CD4-positive, alpha-beta memory T cell (primary cell): ENCODE results near the gene PIGU. TPM values are rescaled to one million over a fixed set of nuclear protein-coding genes. Genes with fewer than 3 reads are reported as not detected.
A peak's percentile ranks its signal among the peaks of the same experiment; 100 is the strongest.
"Not testable (repeated sequence)": the region's sequence is repeated elsewhere in the genome, so short reads cannot be mapped to it uniquely, and the experiment has no call there.

ENCODE experiments used
- CTCF ChIA-PET: fragments of 350-600 bp; sonication (Branson Sonifier 250); formaldehyde crosslinking; loops from one replicate; lab custom pipeline; 2021; ENCODE audit warnings: inconsistent platforms; ENCODE audit not compliant: partially characterized antibody; lab: Charles Lee
- POLR2A ChIA-PET: fragments of 350-600 bp; sonication (Branson Sonifier 250); formaldehyde crosslinking; loops from one replicate; lab custom pipeline; 2021; ENCODE audit not compliant: partially characterized antibody; lab: Charles Lee
- DNase-seq, 5 donors: peaks; one replicate each; pipeline versions ENCODE4 v3.0.0 to v3.0.0-alpha.2; 2020 to 2022; ENCODE audit warnings: mixed read lengths in 1 of 5
- H3K27ac ChIP-seq: one replicate; pipeline ENCODE4 v1.7.0; 2013; ENCODE audit warnings: low read depth, low read length
- H3K27me3 ChIP-seq: 2 replicates; pipeline ENCODE4 v1.7.0; 2013; ENCODE audit warnings: mild to moderate bottlenecking, low read length, moderate library complexity; ENCODE audit not compliant: insufficient read depth
- H3K36me3 ChIP-seq: 2 replicates; pipeline ENCODE4 v1.7.0; 2013; ENCODE audit warnings: mild to moderate bottlenecking, low read length, moderate library complexity; ENCODE audit not compliant: insufficient read depth
- H3K4me1 ChIP-seq: 2 replicates; pipeline ENCODE4 v1.7.0; 2013; ENCODE audit warnings: mild to moderate bottlenecking, low read length, moderate library complexity; ENCODE audit not compliant: insufficient read depth
- H3K4me3 ChIP-seq, 2 donors: one replicate each; pipeline ENCODE4 v1.7.0; 2013; ENCODE audit warnings: low read length in 2 of 2, mild to moderate bottlenecking in 1 of 2
- H3K9me3 ChIP-seq, 2 donors: one replicate each; pipeline ENCODE4 v1.7.0; 2013; ENCODE audit warnings: low read length in 2 of 2, control low read depth in 1 of 2; ENCODE audit not compliant: control insufficient read depth in 1 of 2
- H3K27ac Mint-ChIP-seq, 7 donors: one replicate each; pipeline ENCODE4 v1.8.0; 2020 to 2021; ENCODE audit warnings: mixed read lengths in 7 of 7, mild to moderate bottlenecking in 6 of 7, inconsistent platforms in 3 of 7, moderate library complexity in 3 of 7
- H3K27me3 Mint-ChIP-seq, 2 donors: one replicate each; pipeline ENCODE4 v1.8.0; 2020 to 2021; ENCODE audit warnings: mixed read lengths in 2 of 2
- H3K36me3 Mint-ChIP-seq, 2 donors: one replicate each; pipeline ENCODE4 v1.8.0; 2020 to 2021; ENCODE audit warnings: mixed read lengths in 2 of 2, inconsistent platforms in 1 of 2, mild to moderate bottlenecking in 1 of 2
- H3K4me1 Mint-ChIP-seq, 4 donors: one replicate each; pipeline ENCODE4 v1.8.0; 2020 to 2021; ENCODE audit warnings: mixed read lengths in 4 of 4, mild to moderate bottlenecking in 1 of 4
- H3K4me3 Mint-ChIP-seq, 8 donors: one replicate each; pipeline ENCODE4 v1.8.0; 2020 to 2021; ENCODE audit warnings: mixed read lengths in 8 of 8, mild to moderate bottlenecking in 7 of 8, moderate library complexity in 6 of 8, inconsistent platforms in 3 of 8
- H3K9me3 Mint-ChIP-seq, 8 donors: one replicate each; pipeline ENCODE4 v1.8.0; 2020 to 2021; ENCODE audit warnings: mixed read lengths in 8 of 8, mild to moderate bottlenecking in 5 of 8, inconsistent platforms in 3 of 8, moderate library complexity in 1 of 8
- intact Hi-C: fragments of 100-400 bp; cut with micrococcal nuclease; formaldehyde crosslinking; loops from one replicate; pipeline ENCODE4 v1.15.1; 2023
- polyA plus RNA-seq, 2 donors: library from polyadenylated mRNA; unstranded; fragments of 300-500 nt; fragmentation: Illumina TruSeq; gene quantifications; one replicate each; pipeline ENCODE4 v1.2.3, GENCODE V29; 2021
- total RNA-seq, 2 experiments: library from RNA; stranded (reverse); gene quantifications; one replicate each; pipeline ENCODE4 v1.2.3, GENCODE V29; 2021

Gene PIGU
- total RNA-seq = 10 to 100 TPM; 15.1 to 18.2 TPM
- polyA plus RNA-seq = 10 to 100 TPM; 24.1 to 34.2 TPM

DNA sequence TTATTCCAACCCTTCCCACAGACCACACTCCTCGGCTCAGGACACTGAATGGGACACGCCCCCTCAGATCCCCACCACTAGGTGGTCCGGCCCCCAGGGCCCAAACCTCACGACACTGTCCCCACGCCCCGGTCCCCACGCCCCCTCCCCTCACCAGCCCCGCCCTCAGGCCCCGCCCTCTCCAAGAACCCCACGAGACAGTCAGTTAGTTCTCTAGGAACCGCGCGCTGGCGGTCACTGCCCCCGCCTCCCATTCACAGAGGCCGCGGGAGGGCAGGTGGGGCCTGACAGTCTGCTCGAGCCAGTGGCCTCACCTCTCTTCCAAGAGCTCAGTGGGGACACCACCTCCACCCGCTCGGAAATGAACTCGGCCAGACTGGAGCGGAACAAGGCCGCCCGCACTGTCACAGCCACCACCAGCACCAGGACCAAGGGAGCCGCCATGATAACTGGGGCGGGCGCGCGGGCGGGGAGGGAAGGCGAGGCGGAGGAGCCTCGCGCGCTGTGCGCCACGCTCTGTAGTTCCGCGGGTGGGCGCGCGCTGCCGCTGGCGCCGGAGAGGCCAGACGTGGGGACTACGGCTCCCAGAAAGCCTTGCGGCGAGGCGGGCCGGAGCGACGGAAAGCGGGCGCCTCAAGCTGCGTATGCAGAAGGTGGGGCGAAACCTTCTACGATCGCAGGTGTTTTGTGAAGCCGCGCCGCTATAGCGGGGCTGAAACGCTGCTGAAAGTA lies at the start of gene PIGU:
Gene PIGU, minus strand, starts transcription at position 451 of the 732 bp plus-strand sequence. Its CDS starts 7 bp downstream, at position 444.
- Mint-ChIP-seq H3K9me3 (no peaks in the 10 kb centered on the region), H3K27ac (peak within 1 kb of the TSS; percentile 93 to 98 (median 97)), H3K4me1 (peaks cover 11 to 25% (median 19%) of the 10 kb centered on the region in 4 donors), H3K36me3 (peaks cover 4 to 8% of the 10 kb centered on the region in 2 donors), H3K4me3 (peak within 1 kb of the TSS; percentile 95 to 99 (median 97)), H3K27me3 (no peaks in the 10 kb centered on the region)
- peaks cover 19% of the 10 kb centered on the region for H3K4me1 ChIP-seq
- ChIA-PET POLR2A (interaction anchor here (0.9 to 2.1 kb wide), 17 partner anchors 8 to 1278 kb away, joined by 3 to 34 read pairs (median 3); partner anchors contain the start of genes ACSS2, DYNLRB1, RALY and RBM39), CTCF (interaction anchor here (1.0 kb wide), 1 partner anchor 20 kb away, joined by 3 read pairs; no protein-coding TSS in a partner anchor)
- H3K27me3 ChIP-seq = no peaks in the 10 kb centered on the region
- H3K27ac ChIP-seq = peak within 1 kb of the TSS; percentile 66
- no peaks in the 10 kb centered on the region for H3K9me3 ChIP-seq
- peak within 1 kb of the TSS; percentile 57 to 67 for H3K4me3 ChIP-seq
- intact Hi-C loops = loop anchor here (1.0 to 10.0 kb wide), 7 partner anchors 27 to 866 kb away; partner anchors contain the start of genes ACSS2, CHMP4B, GGT7 and ITCH
- H3K36me3 ChIP-seq = no peaks in the 10 kb centered on the region
- peak; percentile 94 to 96 (median 96) for DNase-seq

DNA sequence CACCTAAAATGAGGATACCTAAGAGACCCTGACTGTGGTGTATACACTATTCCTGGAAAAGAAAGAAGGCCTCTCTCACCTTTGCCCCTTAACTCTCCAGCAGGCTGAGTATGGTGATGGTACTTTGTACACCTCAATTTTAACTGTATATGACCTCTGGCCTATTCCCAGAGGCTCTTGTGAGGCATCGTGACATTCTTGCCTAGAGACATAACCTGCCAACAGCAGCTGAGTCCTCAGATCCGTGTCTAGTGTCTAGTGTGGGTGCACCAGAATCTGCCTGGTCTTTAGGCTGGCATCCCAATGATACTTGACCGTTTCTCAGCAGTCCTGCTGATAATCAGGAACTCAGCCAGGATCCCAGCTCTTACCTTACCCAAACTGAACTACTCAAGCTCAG lies 47.3 kb upstream of the PIGU start:
- Histone ChIP-seq H3K36me3 (peaks cover 32% of the 10 kb centered on the region), H3K27ac (no peak overlapping the region), H3K4me3 (no peak overlapping the region), H3K9me3 (no peaks in the 10 kb centered on the region), H3K27me3 (no peaks in the 10 kb centered on the region), H3K4me1 (no peaks in the 10 kb centered on the region)
- no peaks in the 10 kb centered on the region for H3K4me1 Mint-ChIP-seq
- CTCF ChIA-PET = interaction anchor here (0.6 to 0.7 kb wide), 2 partner anchors 288 to 651 kb away, joined by 3 read pairs; no protein-coding TSS in a partner anchor
- H3K27ac Mint-ChIP-seq = peak overlapping the region in 1 of 7 donors; percentile 24
- POLR2A ChIA-PET = no interaction called here
- H3K27me3 Mint-ChIP-seq = no peaks in the 10 kb centered on the region
- intact Hi-C loops = no loop called here
- H3K4me3 Mint-ChIP-seq = no peak overlapping the region
- H3K36me3 Mint-ChIP-seq = peaks cover 29 to 51% of the 10 kb centered on the region in 2 donors
- DNase-seq = no peak
- no peaks in the 10 kb centered on the region for H3K9me3 Mint-ChIP-seq

DNA sequence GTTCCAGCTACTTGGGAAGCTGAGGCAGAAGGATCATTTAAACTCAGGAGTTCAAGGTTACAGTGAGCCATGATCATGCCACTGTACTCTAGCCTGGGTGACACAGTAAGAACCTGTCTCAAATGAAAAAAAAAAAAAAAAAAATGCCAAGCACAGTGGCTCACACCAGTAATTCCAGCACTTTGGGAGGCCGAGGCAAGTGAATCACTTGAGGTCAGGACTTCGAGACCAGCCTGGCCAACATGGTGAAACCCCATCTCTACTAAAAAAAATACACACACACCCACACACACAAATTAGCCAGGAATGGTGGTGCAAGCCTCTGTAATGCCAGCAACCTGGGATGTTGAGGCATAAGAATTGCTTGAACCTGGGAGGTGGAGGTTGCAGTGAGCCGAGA lies 45.7 kb upstream of the PIGU start:
- H3K4me3 ChIP-seq, H3K9me3 ChIP-seq, CTCF ChIA-PET, H3K27me3 ChIP-seq, H3K9me3 Mint-ChIP-seq, H3K27me3 Mint-ChIP-seq, H3K4me1 ChIP-seq, H3K4me1 Mint-ChIP-seq, H3K27ac ChIP-seq, H3K4me3 Mint-ChIP-seq, DNase-seq, intact Hi-C loops, POLR2A ChIA-PET: not testable (repeated sequence)
- peaks cover 32% of the 10 kb centered on the region for H3K36me3 ChIP-seq
- H3K36me3 Mint-ChIP-seq = peaks cover 30 to 53% of the 10 kb centered on the region in 2 donors
- peak overlapping the region in 1 of 7 donors; percentile 17 for H3K27ac Mint-ChIP-seq

GRCh38 chr20:34720266-34720665 lies 43.4 kb upstream of the PIGU start:
- Histone ChIP-seq H3K27ac (no peak overlapping the region), H3K4me1 (no peaks in the 10 kb centered on the region), H3K9me3 (no peaks in the 10 kb centered on the region), H3K36me3 (peaks cover 20% of the 10 kb centered on the region), H3K4me3 (no peak overlapping the region), H3K27me3 (no peaks in the 10 kb centered on the region)
- Mint-ChIP-seq H3K4me3 (no peak overlapping the region), H3K4me1 (no peaks in the 10 kb centered on the region), H3K9me3 (no peaks in the 10 kb centered on the region), H3K27me3 (no peaks in the 10 kb centered on the region), H3K36me3 (peaks cover 19 to 40% of the 10 kb centered on the region in 2 donors), H3K27ac (peak overlapping the region in 3 of 7 donors; percentile 32 to 76 (median 42))
- intact Hi-C loops = no loop called here
- CTCF ChIA-PET = interaction anchor here (1.1 to 1.4 kb wide), 3 partner anchors 12 to 408 kb away, joined by 3 to 4 read pairs (median 3); no protein-coding TSS in a partner anchor
- POLR2A ChIA-PET = no interaction called here
- no peak for DNase-seq

GRCh38 chr20:34719242-34720017 lies 42.5 kb upstream of the PIGU start:
- CTCF ChIA-PET = interaction anchor here (1.1 to 1.4 kb wide), 2 partner anchors 11 to 407 kb away, joined by 3 to 4 read pairs; no protein-coding TSS in a partner anchor
- not testable (repeated sequence) for H3K27ac ChIP-seq
- H3K36me3 Mint-ChIP-seq = peaks cover 21 to 40% of the 10 kb centered on the region in 2 donors

GRCh38 chr20:34717230-34718095 lies 40.6 kb upstream of the PIGU start:
- Mint-ChIP-seq H3K27me3 (no peaks in the 10 kb centered on the region), H3K36me3 (peaks cover 21 to 33% of the 10 kb centered on the region in 2 donors), H3K4me1 (no peaks in the 10 kb centered on the region), H3K27ac (peak overlapping the region in 3 of 7 donors; percentile 8 to 77 (median 35)), H3K4me3 (no peak overlapping the region), H3K9me3 (no peaks in the 10 kb centered on the region)
- Histone ChIP-seq H3K27ac (no peak overlapping the region), H3K9me3 (no peaks in the 10 kb centered on the region), H3K27me3 (no peaks in the 10 kb centered on the region), H3K4me3 (no peak overlapping the region), H3K36me3 (no peaks in the 10 kb centered on the region), H3K4me1 (no peaks in the 10 kb centered on the region)
- CTCF ChIA-PET = no interaction called here
- intact Hi-C loops = no loop called here
- DNase-seq = no peak
- POLR2A ChIA-PET = interaction anchor here (0.6 kb wide), 1 partner anchor 186 kb away, joined by 3 read pairs; no protein-coding TSS in a partner anchor

More at GRCh38 chr20:34719242-34720017, 42.5 kb upstream of the PIGU start:
- H3K4me1 Mint-ChIP-seq, H3K9me3 Mint-ChIP-seq, H3K4me3 Mint-ChIP-seq, DNase-seq, POLR2A ChIA-PET, H3K4me1 ChIP-seq, H3K4me3 ChIP-seq, H3K27me3 Mint-ChIP-seq, H3K9me3 ChIP-seq, intact Hi-C loops, H3K27me3 ChIP-seq: not testable (repeated sequence)
- H3K27ac Mint-ChIP-seq = peak overlapping the region in 1 of 7 donors; percentile 35
- peaks cover 14% of the 10 kb centered on the region for H3K36me3 ChIP-seq
